AG04449 (cell line): Measurements from ENCODE around the gene OPHN1.

Source experiments
- CTCF ChIA-PET: fragments of 350-600 bp; formaldehyde crosslinking; extraction: SDS; loops from one replicate; lab custom pipeline; 2021; ENCODE audit warnings: antibody characterized with exemption; lab: Yijun Ruan, JAX
- POLR2A ChIA-PET: fragments of 400-600, 350-600 bp; formaldehyde crosslinking; extraction: SDS; loops from one replicate; lab custom pipeline; 2020; ENCODE audit warnings: antibody characterized with exemption, inconsistent platforms; lab: Yijun Ruan, JAX
- DNase-seq: peaks from one replicate; pipeline ENCODE4 v3.0.0-alpha.2; 2010; ENCODE audit warnings: low read depth, low spot score
- H3K4me3 ChIP-seq: 2 replicates; pipeline ENCODE4 v1.5.1; 2011; ENCODE audit warnings: low read depth, mild to moderate bottlenecking, control low read depth, low read length
- CTCF ChIP-seq: IDR thresholded peaks from one replicate; pipeline ENCODE4 v1.5.1; 2011; ENCODE audit warnings: mild to moderate bottlenecking, moderate library complexity, low read length, control low read depth, inconsistent platforms; ENCODE audit not compliant: insufficient read depth; ENCODE audit errors: missing control alignments

Gene OPHN1

GRCh38 chrX:68179355-68179754 is 253.9 kb downstream of the OPHN1 start:
- DNase-seq: no peak
- POLR2A ChIA-PET: no interaction called here
- CTCF ChIA-PET: no interaction called here
- no peak for TF ChIP-seq CTCF
- H3K4me3 ChIP-seq: no peak overlapping the region

- ChIA-PET POLR2A (no interaction called here), CTCF (interaction anchor here (1.0 to 1.2 kb wide), 2 partner anchors 9 to 19 kb away, joined by 3 to 6 read pairs; no protein-coding TSS in a partner anchor)
- H3K4me3 ChIP-seq: no peak overlapping the region
- no peak for DNase-seq
- no peak for TF ChIP-seq CTCF
These were observed 255.8 kb downstream of the OPHN1 start for GRCh38 chrX:68177542-68177941.

DNA sequence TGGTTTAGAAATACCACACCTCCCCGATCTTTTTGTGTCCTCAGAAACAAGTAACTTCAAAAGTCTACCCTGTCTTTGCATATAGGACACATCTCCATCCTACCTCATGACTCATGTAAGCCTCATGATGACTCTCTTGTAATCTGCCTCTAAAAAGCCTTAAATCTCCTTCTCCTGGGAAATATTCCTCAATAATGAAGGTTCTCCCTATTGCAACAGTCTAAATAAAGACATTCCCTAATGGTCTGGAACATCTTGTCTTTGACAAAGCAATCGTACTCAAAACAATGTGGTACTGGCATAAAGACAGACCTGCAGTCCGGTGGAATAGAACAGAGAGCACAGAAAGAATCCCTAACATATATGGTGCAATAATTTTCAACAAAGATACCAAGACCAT is 257.7 kb downstream of the OPHN1 start:
- no peak for TF ChIP-seq CTCF
- POLR2A ChIA-PET: no interaction called here
- no peak for DNase-seq

GRCh38 chrX:68163441-68163840 is 269.9 kb downstream of the OPHN1 start:
- no peak for DNase-seq
- no peak for TF ChIP-seq CTCF

More for the DNA sequence above, 257.7 kb downstream of the OPHN1 start:
- H3K4me3 ChIP-seq: no peak overlapping the region
- CTCF ChIA-PET: no interaction called here

DNA sequence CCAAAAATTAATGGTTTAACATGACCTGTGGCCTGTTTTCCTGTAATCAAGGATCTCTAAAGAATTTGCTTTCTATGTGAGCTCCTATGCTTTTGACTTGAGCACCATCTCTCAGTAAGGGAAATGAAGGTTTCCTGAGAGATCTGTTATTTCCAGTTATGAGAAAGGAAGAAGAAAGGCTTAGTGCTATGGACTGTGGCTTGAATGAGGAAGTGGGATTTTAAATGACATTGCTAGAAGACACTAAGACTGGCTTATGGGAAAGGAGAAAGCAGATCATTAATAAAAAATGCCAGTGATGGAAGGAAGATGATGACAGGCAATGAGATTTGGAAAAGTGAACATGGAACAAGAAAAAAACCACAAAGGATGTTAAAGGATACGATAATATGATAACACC is 285.4 kb downstream of the OPHN1 start:
- TF ChIP-seq CTCF: no peak
- CTCF ChIA-PET: interaction anchor here (1.0 to 1.7 kb wide), 3 partner anchors 21 to 129 kb away, joined by 3 to 5 read pairs (median 3); no protein-coding TSS in a partner anchor
- POLR2A ChIA-PET: no interaction called here
- no peak for DNase-seq
- no peak overlapping the region for H3K4me3 ChIP-seq

More at GRCh38 chrX:68163441-68163840, 269.9 kb downstream of the OPHN1 start:
- H3K4me3 ChIP-seq: no peak overlapping the region
- CTCF ChIA-PET: interaction anchor here (1.7 kb wide), 1 partner anchor 20 kb away, joined by 4 read pairs; no protein-coding TSS in a partner anchor
- POLR2A ChIA-PET: no interaction called here

DNA sequence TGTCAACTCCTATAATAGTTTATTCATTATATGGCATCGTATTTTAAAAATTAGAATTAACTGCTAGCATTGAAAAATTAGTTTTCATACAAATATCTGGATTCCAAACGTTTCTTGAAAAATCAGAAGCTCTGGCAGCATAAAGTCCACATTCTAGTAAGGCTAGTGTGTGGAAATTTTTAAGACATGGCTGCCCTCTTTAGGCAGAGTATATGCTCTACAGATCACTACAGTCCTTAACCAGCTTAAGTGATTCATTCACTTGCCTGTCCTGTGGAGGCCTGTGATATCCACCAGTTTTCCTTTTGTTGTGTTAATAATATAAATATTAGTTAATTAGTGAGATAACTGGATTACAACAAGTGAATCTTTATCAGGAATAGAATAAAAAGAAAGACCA is 287.2 kb downstream of the OPHN1 start:
- peak; percentile 32 for TF ChIP-seq CTCF
- H3K4me3 ChIP-seq: no peak overlapping the region
- POLR2A ChIA-PET: no interaction called here
- CTCF ChIA-PET: interaction anchor here (0.6 to 6.8 kb wide), 7 partner anchors 12 to 1530 kb away, joined by 3 to 38 read pairs (median 3); no protein-coding TSS in a partner anchor
- peak; percentile 7 for DNase-seq
